GM12878 (cell line): ENCODE data around the gene CCDC9B. TPM values are rescaled to one million over a fixed set of nuclear protein-coding genes. Genes with fewer than 3 reads are reported as not detected.

Source experiments
- ATAC-seq: fragments of 200-7000 bp; cut with Tn5 transposase; 3 replicates; pipeline ENCODE4 v1.9.1; 2020; ENCODE audit warnings: mild to moderate bottlenecking, moderate library complexity
- BruUV-seq: library from RNA; stranded (reverse); fragments of 400-500 nt; replicated peaks from 2 replicates; lab custom pipeline; 2021; lab: Mats Ljungman, UMichigan
- CTCF ChIA-PET: fragments of 300-600 bp; sonication (Branson Sonifier 250); formaldehyde crosslinking; extraction: SDS; loops from one replicate; lab custom pipeline; 2021; ENCODE audit warnings: inconsistent platforms; lab: Yijun Ruan, JAX
- POLR2A ChIA-PET: fragments of 350-600 bp; formaldehyde crosslinking; extraction: SDS; loops from one replicate; lab custom pipeline; 2021; ENCODE audit warnings: inconsistent platforms; lab: Charles Lee
- RAD21 ChIA-PET: fragments of 300-600 bp; sonication (Branson Sonifier 250); formaldehyde crosslinking; loops from one replicate; lab custom pipeline; 2023; ENCODE audit warnings: antibody characterized with exemption; ENCODE audit not compliant: unreplicated experiment; lab: Charles Lee
- SMC1A ChIA-PET: fragments of 300-600 bp; sonication (Branson Sonifier 250); formaldehyde crosslinking; loops from one replicate; lab custom pipeline; 2023; ENCODE audit not compliant: unreplicated experiment, uncharacterized antibody; lab: Charles Lee
- DNase-seq: peaks from one replicate; pipeline ENCODE4 v3.0.0-alpha.2; 2011; ENCODE audit warnings: low read depth, low spot score
- FAIRE-seq: peaks from 3 replicates; lab custom pipeline; 2011; peaks lifted over from hg19 to GRCh38; lab: Jason Lieb, UNC
- H2AFZ ChIP-seq: 2 replicates; pipeline ENCODE4 v1.6.0; 2011; ENCODE audit warnings: low read depth, low read length, control low read depth; ENCODE audit not compliant: control insufficient read depth
- H3K27ac ChIP-seq: 2 replicates; pipeline ENCODE4 v1.5.1; 2011; ENCODE audit warnings: control low read depth; ENCODE audit not compliant: control insufficient read depth, insufficient read depth
- H3K27me3 ChIP-seq, 2 experiments: replicated peaks in 1 of 2; 2 replicates each; pipeline versions ENCODE4 v1.6.0 to v1.6.1; 2011; ENCODE audit warnings: low read length in 1 of 2; ENCODE audit not compliant: control insufficient read depth in 2 of 2, insufficient read depth in 2 of 2
- H3K36me3 ChIP-seq, 2 experiments: 2 replicates each; pipeline ENCODE4 v1.5.1; 2011; ENCODE audit warnings: low read length in 1 of 2; ENCODE audit not compliant: control insufficient read depth in 2 of 2, insufficient read depth in 2 of 2
- H3K4me1 ChIP-seq: 2 replicates; pipeline ENCODE4 v1.6.1; 2011; ENCODE audit warnings: mild to moderate bottlenecking, low read length, moderate library complexity, mixed read lengths; ENCODE audit not compliant: control insufficient read depth, insufficient read depth
- H3K4me2 ChIP-seq: 2 replicates; pipeline ENCODE4 v1.6.0; 2011; ENCODE audit warnings: control low read depth; ENCODE audit not compliant: control insufficient read depth, insufficient read depth
- H3K4me3 ChIP-seq: fragments of 200-600 bp; sonication (generic); 2 replicates; pipeline ENCODE4 v1.5.1; 2016
- H3K79me2 ChIP-seq: 2 replicates; pipeline ENCODE4 v1.6.0; 2011; ENCODE audit warnings: low read length; ENCODE audit not compliant: control insufficient read depth, insufficient read depth
- H3K9ac ChIP-seq: 2 replicates; pipeline ENCODE4 v1.8.0; 2011; ENCODE audit warnings: low read length, control low read depth, mixed read lengths; ENCODE audit not compliant: control insufficient read depth, insufficient read depth
- H3K9me3 ChIP-seq: replicated peaks from 3 replicates; pipeline ENCODE4 v1.5.1; 2011; ENCODE audit warnings: mild to moderate bottlenecking, low read length; ENCODE audit not compliant: control insufficient read depth, insufficient read depth
- H4K20me1 ChIP-seq: 2 replicates; pipeline ENCODE4 v1.6.0; 2011; ENCODE audit not compliant: control insufficient read depth, insufficient read depth
- BRCA1 ChIP-seq: IDR thresholded peaks from 2 replicates; pipeline ENCODE4 v1.6.1; 2011; ENCODE audit warnings: low read depth, low read length, improper control_type of control experiment
- CBX3 ChIP-seq: fragments of 200-600 bp; sonication (generic); IDR thresholded peaks from 2 replicates; pipeline ENCODE4 v1.6.1; 2016; ENCODE audit warnings: low read depth, borderline replicate concordance
- CREB1 ChIP-seq: IDR thresholded peaks from 2 replicates; pipeline ENCODE4 v1.6.1; 2012; ENCODE audit warnings: low read depth, mild to moderate bottlenecking, inconsistent platforms
- CREM ChIP-seq: IDR thresholded peaks from 2 replicates; pipeline ENCODE4 v1.6.1; 2014; ENCODE audit warnings: antibody characterized with exemption, low read depth
- LARP7 ChIP-seq: fragments of 450-650 bp; IDR thresholded peaks from 2 replicates; pipeline ENCODE4 v1.6.1; 2017; ENCODE audit warnings: mild to moderate bottlenecking
- MEF2A ChIP-seq: IDR thresholded peaks from 2 replicates; pipeline ENCODE4 v1.6.1; 2011; ENCODE audit warnings: low read depth, mild to moderate bottlenecking, low read length, moderate library complexity; ENCODE audit not compliant: insufficient read depth
- MYB ChIP-seq: fragments of 150-350 bp; IDR thresholded peaks from 2 replicates; pipeline ENCODE4 v1.6.1; 2014; ENCODE audit warnings: mild to moderate bottlenecking, low read depth, low read length, borderline replicate concordance
- POLR2AphosphoS2 ChIP-seq: IDR thresholded peaks from 2 replicates; pipeline ENCODE4 v1.6.1; 2011; ENCODE audit warnings: low read depth, mild to moderate bottlenecking, low read length, improper control_type of control experiment, moderate library complexity
- RAD21 ChIP-seq: IDR thresholded peaks from 2 replicates; pipeline ENCODE4 v1.6.1; 2011; ENCODE audit warnings: mild to moderate bottlenecking, low read depth, low read length, moderate library complexity; ENCODE audit not compliant: insufficient read depth
- SIN3A ChIP-seq: IDR thresholded peaks from 2 replicates; pipeline ENCODE4 v1.6.1; 2012; ENCODE audit warnings: low read depth, low read length, improper control_type of control experiment
- SUZ12 ChIP-seq: fragments of 200-600 bp; sonication (generic); IDR thresholded peaks from one replicate; pipeline ENCODE4 v1.6.1; 2018; ENCODE audit warnings: antibody characterized with exemption, mild to moderate bottlenecking; ENCODE audit not compliant: unreplicated experiment
- WGBS: methylation state at CpG from one replicate; pipeline ENCODE4 v1.1.6; 2016; ENCODE audit warnings: low lambda C conversion rate; ENCODE audit not compliant: insufficient replicate concordance, insufficient coverage; ENCODE audit errors: missing lambda C conversion rate; 5-methylcytosine and 5-hydroxymethylcytosine counted together
- in situ Hi-C: fragments of 300-500 bp; cut with MboI; formaldehyde crosslinking; loops from 9 replicates; pipeline ENCODE4 v1.14.3; 2018; ENCODE audit warnings: mixed read lengths
- intact Hi-C: fragments of 100-400 bp; cut with micrococcal nuclease; formaldehyde crosslinking; loops from one replicate; pipeline ENCODE4 v1.14.2; 2022; ENCODE audit not compliant: unreplicated experiment
- polyA plus RNA-seq, 11 experiments: library from polyadenylated mRNA; depleted of rRNA in 4 of 11; unstranded in 6 of 11; stranded (reverse) in 5 of 11; fragments of >200 nt; fragmentation: Nextera tagmentation in 4 of 11; fragmentation: Illumina TruSeq in 1 of 11; extraction: Ambion mirVana in 4 of 11; extraction: Trizol in 1 of 11; gene quantifications; 1 replicate in 1 of 11; 2 replicates in 10 of 11; pipeline versions ENCODE4 v1.2.1 to v1.2.3, GENCODE V29; 2011 to 2016; ENCODE audit warnings: inconsistent platforms in 2 of 11, missing spikeins in 2 of 11, low read depth in 1 of 11
- total RNA-seq, 4 experiments: library from RNA; depleted of rRNA in 3 of 4; stranded (reverse); fragments of >200 nt in 3 of 4; fragmentation: Illumina TruSeq in 1 of 4; extraction: Trizol in 1 of 4; gene quantifications; 2 replicates each; pipeline versions ENCODE4 v1.2.1 to v1.2.3, GENCODE V29; 2013 to 2021
- TF ChIP-seq, protein P1 (sequence below): IDR thresholded peaks from 2 replicates; pipeline ENCODE4 v1.6.1; 2011; ENCODE audit warnings: borderline replicate concordance, low read depth, mild to moderate bottlenecking, moderate library complexity, low read length; ENCODE audit not compliant: insufficient read depth, poor library complexity, severe bottlenecking
- TF ChIP-seq, protein P2 (sequence below): fragments of 450-650 bp; IDR thresholded peaks from 2 replicates; pipeline ENCODE4 v1.6.1; 2016; ENCODE audit warnings: mild to moderate bottlenecking

CCDC9B gene
- total and polyA plus RNA-seq, 10 of the 15 experiments (the other 5 are each of a cell fraction or from before 2014, with no cell fraction given) = 0.01 to 0.08 (median 0.03) TPM; not detected in 6

DNA sequence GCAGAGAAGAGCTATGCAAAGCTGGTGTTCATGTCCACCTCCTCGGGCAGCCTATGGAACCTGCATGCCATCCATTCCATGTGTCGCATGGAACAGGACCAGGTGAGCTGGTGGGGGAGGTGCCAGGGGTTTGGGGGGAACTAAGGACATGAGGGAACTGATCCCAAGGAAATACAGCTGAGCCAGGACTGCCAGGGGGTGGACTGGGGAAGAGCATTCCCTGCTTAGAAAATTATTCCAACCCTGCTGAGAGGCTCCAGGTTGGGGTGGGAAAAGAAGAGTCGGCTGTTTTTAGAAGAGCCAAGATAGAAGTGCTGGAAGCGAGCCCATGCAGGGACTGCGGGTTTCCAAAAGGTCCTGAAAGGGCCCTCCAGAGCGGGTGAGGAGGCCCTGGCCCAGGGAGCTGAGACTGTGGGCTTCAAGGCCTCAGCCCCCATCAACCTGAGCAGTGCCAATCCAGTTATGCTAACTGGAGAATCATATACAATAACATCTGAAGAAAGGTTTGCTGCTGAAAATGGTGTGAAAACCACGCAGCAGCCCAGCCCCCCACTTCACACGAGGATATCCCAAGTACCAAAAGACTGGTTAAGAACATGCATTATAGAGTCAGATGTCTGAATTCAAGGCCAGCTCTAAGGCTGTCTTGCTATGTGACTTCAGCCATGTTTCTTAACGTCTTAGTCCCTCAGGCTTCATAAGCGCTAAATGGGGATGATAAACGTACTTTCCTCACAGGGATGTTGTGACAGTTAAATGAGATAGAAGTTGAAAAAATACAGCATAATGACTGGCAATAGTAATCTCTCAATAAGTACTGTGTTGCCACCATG, 25.1 kb upstream of the CCDC9B start:
- Histone ChIP-seq H3K4me1 (peaks cover 8% of the 10 kb centered on the region), H3K79me2 (no peaks in the 10 kb centered on the region), H3K9ac (no peak overlapping the region)
- intact Hi-C loops = no loop called here
- TF ChIP-seq RAD21 (no peak), MEF2A (no peak), CBX3 (no peak)
- TF ChIP-seq, all 136 proteins: peak for 0
- Histone ChIP-seq H3K36me3 (no peaks in the 10 kb centered on the region), H3K27me3 (peaks cover 0 to 2% of the 10 kb centered on the region in 2 experiments; a peak in 3 of 4 replicates), H3K4me3 (no peak overlapping the region), H3K27ac (no peak overlapping the region), H3K4me2 (no peak overlapping the region), H3K9me3 (no peaks in the 10 kb centered on the region), H2AFZ (no peak overlapping the region), H4K20me1 (no peaks in the 10 kb centered on the region)
- no peak for FAIRE-seq
- ATAC-seq = no peak
- WGBS = 43% methylated on average over 11 of the region's 11 CpGs
- BruUV-seq = no TSS peak
- DNase-seq = no peak
- SMC1A ChIA-PET = interaction anchor here (0.8 to 1.3 kb wide), 3 partner anchors 10 to 24 kb away, joined by 3 to 5 read pairs (median 4); partner anchors contain the start of gene KNSTRN
- CTCF ChIA-PET = interaction anchor here (0.7 to 7.5 kb wide), 11 partner anchors 12 to 141 kb away, joined by 3 to 58 read pairs (median 4); partner anchors contain the start of genes CCDC9B and IVD
- in situ Hi-C loops = no loop called here
- RAD21 ChIA-PET = interaction anchor here (1.2 to 1.4 kb wide), 2 partner anchors 21 to 42 kb away, joined by 3 to 4 read pairs; no protein-coding TSS in a partner anchor
- POLR2A ChIA-PET = interaction anchor here (0.5 kb wide), 1 partner anchor 60 kb away, joined by 3 read pairs; no protein-coding TSS in a partner anchor

DNA sequence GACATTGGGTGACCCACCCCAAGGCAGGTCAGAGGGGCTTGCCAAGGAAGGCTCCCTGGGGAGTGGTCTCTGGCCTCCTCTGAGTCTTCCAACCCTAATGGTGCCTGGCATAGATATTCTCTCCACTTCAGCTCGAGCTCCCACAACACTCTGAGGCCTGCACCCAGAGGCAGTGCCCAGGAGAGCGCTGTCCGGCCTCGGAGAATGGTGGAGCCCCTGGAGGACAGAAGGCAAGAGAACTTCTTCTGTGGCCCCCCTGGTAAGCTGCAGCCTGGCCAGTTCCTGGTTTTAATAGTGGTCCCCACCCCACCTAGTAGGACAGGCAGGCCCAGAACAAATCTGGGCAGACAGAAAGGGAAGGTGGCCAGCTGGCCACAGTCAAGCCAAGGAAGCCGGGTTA, 24.3 kb upstream of the CCDC9B start:
- no peaks in the 10 kb centered on the region for H3K9me3 ChIP-seq
- H2AFZ ChIP-seq = no peak overlapping the region
- ATAC-seq (no peak), DNase-seq (no peak), FAIRE-seq (no peak)
- H3K4me3 ChIP-seq = no peak overlapping the region
- 43% methylated on average over 5 of the region's 5 CpGs for WGBS
- SMC1A ChIA-PET = no interaction called here
- no TSS peak for BruUV-seq
- in situ Hi-C loops = no loop called here
- no peak overlapping the region for H3K9ac ChIP-seq
- no peak overlapping the region for H3K4me2 ChIP-seq
- intact Hi-C loops = no loop called here
- H4K20me1 ChIP-seq = no peaks in the 10 kb centered on the region
- CTCF ChIA-PET = interaction anchor here (0.7 to 7.5 kb wide), 8 partner anchors 13 to 86 kb away, joined by 3 to 58 read pairs (median 6); partner anchors contain the start of gene IVD
- H3K4me1 ChIP-seq = peaks cover 8% of the 10 kb centered on the region
- H3K27ac ChIP-seq = no peak overlapping the region
- RAD21 ChIA-PET = interaction anchor here (1.2 kb wide), 1 partner anchor 43 kb away, joined by 3 read pairs; no protein-coding TSS in a partner anchor
- no peaks in the 10 kb centered on the region for H3K36me3 ChIP-seq
- H3K27me3 ChIP-seq = no peaks in the 10 kb centered on the region; a peak in 2 of 4 replicates
- no peaks in the 10 kb centered on the region for H3K79me2 ChIP-seq
- POLR2A ChIA-PET = interaction anchor here (0.5 kb wide), 1 partner anchor 60 kb away, joined by 3 read pairs; no protein-coding TSS in a partner anchor
- TF ChIP-seq LARP7 = no peak
- TF ChIP-seq MYB = no peak
- TF ChIP-seq, protein P1, sequence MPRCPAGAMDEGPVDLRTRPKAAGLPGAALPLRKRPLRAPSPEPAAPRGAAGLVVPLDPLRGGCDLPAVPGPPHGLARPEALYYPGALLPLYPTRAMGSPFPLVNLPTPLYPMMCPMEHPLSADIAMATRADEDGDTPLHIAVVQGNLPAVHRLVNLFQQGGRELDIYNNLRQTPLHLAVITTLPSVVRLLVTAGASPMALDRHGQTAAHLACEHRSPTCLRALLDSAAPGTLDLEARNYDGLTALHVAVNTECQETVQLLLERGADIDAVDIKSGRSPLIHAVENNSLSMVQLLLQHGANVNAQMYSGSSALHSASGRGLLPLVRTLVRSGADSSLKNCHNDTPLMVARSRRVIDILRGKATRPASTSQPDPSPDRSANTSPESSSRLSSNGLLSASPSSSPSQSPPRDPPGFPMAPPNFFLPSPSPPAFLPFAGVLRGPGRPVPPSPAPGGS = no peak
- no peak for TF ChIP-seq SIN3A
- TF ChIP-seq CREM = no peak
- no peak for TF ChIP-seq BRCA1
- TF ChIP-seq SUZ12 = no peak
- TF ChIP-seq, protein P2, sequence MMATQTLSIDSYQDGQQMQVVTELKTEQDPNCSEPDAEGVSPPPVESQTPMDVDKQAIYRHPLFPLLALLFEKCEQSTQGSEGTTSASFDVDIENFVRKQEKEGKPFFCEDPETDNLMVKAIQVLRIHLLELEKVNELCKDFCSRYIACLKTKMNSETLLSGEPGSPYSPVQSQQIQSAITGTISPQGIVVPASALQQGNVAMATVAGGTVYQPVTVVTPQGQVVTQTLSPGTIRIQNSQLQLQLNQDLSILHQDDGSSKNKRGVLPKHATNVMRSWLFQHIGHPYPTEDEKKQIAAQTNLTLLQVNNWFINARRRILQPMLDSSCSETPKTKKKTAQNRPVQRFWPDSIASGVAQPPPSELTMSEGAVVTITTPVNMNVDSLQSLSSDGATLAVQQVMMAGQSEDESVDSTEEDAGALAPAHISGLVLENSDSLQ = no peak
- TF ChIP-seq CREB1 = no peak
- no peak for TF ChIP-seq POLR2AphosphoS2
